SK-N-MC (cell line): ENCODE data around the gene TLCD3A.

Source experiments
- EZH2 ChIP-seq: fragments of 200-600 bp; sonication (generic); IDR thresholded peaks from one replicate; pipeline ENCODE4 v1.6.1; 2017; ENCODE audit warnings: antibody characterized with exemption
- FOXP2 ChIP-seq: optimal IDR thresholded peaks from 2 replicates; pipeline ENCODE3; 2011; ENCODE audit warnings: mild to moderate bottlenecking, moderate library complexity; ENCODE audit not compliant: insufficient read depth; ENCODE audit errors: extremely low read length, control extremely low read depth
- POLR2AphosphoS5 ChIP-seq: IDR thresholded peaks from 2 replicates; pipeline ENCODE4 v1.6.1; 2012; ENCODE audit warnings: mild to moderate bottlenecking, low read depth, low read length, borderline replicate concordance

- no peak for TF ChIP-seq EZH2
- TF ChIP-seq POLR2AphosphoS5: no peak
- TF ChIP-seq FOXP2: no peak
Measured at GRCh38 chr17:745406-745805, 13.0 kb downstream of the TLCD3A start.
